ENCODE data around the gene CABCOCO1.

CABCOCO1 gene

GRCh38 chr10:61754587-61755550 is 92.1 kb downstream of the CABCOCO1 start:
- no peak for DNase-seq (ENCODE audit: low read depth, low spot score)

GRCh38 chr10:61757001-61757400 is 94.3 kb downstream of the CABCOCO1 start:
- DNase-seq (ENCODE audit: low read depth, low spot score) = no peak

GRCh38 chr10:61757525-61758397 is 95.0 kb downstream of the CABCOCO1 start:
- no peak for DNase-seq (ENCODE audit: low read depth, low spot score)

GRCh38 chr10:61758433-61758832 is 95.7 kb downstream of the CABCOCO1 start:
- no peak for DNase-seq (ENCODE audit: low read depth, low spot score)

- DNase-seq (ENCODE audit: low read depth, low spot score) = no peak
These were observed 97.0 kb downstream of the CABCOCO1 start for GRCh38 chr10:61759751-61760150.

GRCh38 chr10:61760943-61761824 is 98.5 kb downstream of the CABCOCO1 start:
- no peak for DNase-seq (ENCODE audit: low read depth, low spot score)

- DNase-seq (ENCODE audit: low read depth, low spot score) = no peak
These were observed 99.1 kb downstream of the CABCOCO1 start for GRCh38 chr10:61761825-61762217.

GRCh38 chr10:61763778-61764177 is 101.0 kb downstream of the CABCOCO1 start:
- DNase-seq (ENCODE audit: low read depth, low spot score) = no peak

- no peak for DNase-seq (ENCODE audit: low read depth, low spot score)
These were observed 101.8 kb downstream of the CABCOCO1 start for GRCh38 chr10:61764486-61764885.

GRCh38 chr10:61765176-61766087 is 102.7 kb downstream of the CABCOCO1 start:
- no peak for DNase-seq (ENCODE audit: low read depth, low spot score)

- DNase-seq (ENCODE audit: low read depth, low spot score) = no peak
These were observed 104.2 kb downstream of the CABCOCO1 start for GRCh38 chr10:61766927-61767326.

- no peak for DNase-seq (ENCODE audit: low read depth, low spot score)
These were observed 111.3 kb downstream of the CABCOCO1 start for GRCh38 chr10:61774031-61774430.

- DNase-seq (ENCODE audit: low read depth, low spot score) = no peak
These were observed 112.4 kb downstream of the CABCOCO1 start for GRCh38 chr10:61775111-61775510.

- no peak for DNase-seq (ENCODE audit: low read depth, low spot score)
These were observed 114.0 kb downstream of the CABCOCO1 start for GRCh38 chr10:61776615-61777266.

- DNase-seq (ENCODE audit: low read depth, low spot score) = no peak
These were observed 115.4 kb downstream of the CABCOCO1 start for GRCh38 chr10:61778137-61778536.

GRCh38 chr10:61779276-61779675 is 116.5 kb downstream of the CABCOCO1 start:
- no peak for DNase-seq (ENCODE audit: low read depth, low spot score)

GRCh38 chr10:61779950-61780659 is 117.4 kb downstream of the CABCOCO1 start:
- no peak for DNase-seq (ENCODE audit: low read depth, low spot score)

GRCh38 chr10:61780732-61781131 is 118.0 kb downstream of the CABCOCO1 start:
- DNase-seq (ENCODE audit: low read depth, low spot score) = no peak

GRCh38 chr10:61781969-61782403 is 119.3 kb downstream of the CABCOCO1 start:
- DNase-seq (ENCODE audit: low read depth, low spot score) = no peak
